Transverse colon (tissue), 4 donors: ENCODE measurements around the gene LONP1. TPM values are rescaled to one million over a fixed set of nuclear protein-coding genes. Genes with fewer than 3 reads are reported as not detected.

Source experiments
- DNase-seq: peaks from one replicate; pipeline ENCODE4 v3.0.0-alpha.2; 2019
- H3K27ac ChIP-seq, 4 donors: fragments of 200-600 bp; sonication (generic); 2 replicates each; pipeline ENCODE4 v1.5.1; 2016 to 2018; ENCODE audit warnings: inconsistent platforms in 4 of 4
- H3K27me3 ChIP-seq: fragments of 200-600 bp; sonication (generic); 2 replicates; pipeline ENCODE4 v1.5.1; 2017; ENCODE audit warnings: inconsistent platforms
- H3K36me3 ChIP-seq, 4 donors: fragments of 200-600 bp; sonication (generic); 2 replicates each; pipeline ENCODE4 v1.5.1; 2017 to 2019; ENCODE audit warnings: inconsistent platforms in 4 of 4
- H3K4me1 ChIP-seq, 4 donors: fragments of 200-600 bp; sonication (generic); 2 replicates each; pipeline ENCODE4 v1.5.1; 2017 to 2020; ENCODE audit warnings: inconsistent platforms in 4 of 4
- H3K4me3 ChIP-seq, 4 donors: fragments of 200-600 bp; sonication (generic); 1 replicate in 1 of 4; 2 replicates in 3 of 4; pipeline versions ENCODE4 v1.5.1 to v1.6.1; 2017 to 2019; ENCODE audit warnings: inconsistent platforms in 4 of 4
- H3K9me3 ChIP-seq, 2 donors: fragments of 200-600 bp; sonication (generic); 2 replicates each; pipeline ENCODE4 v1.5.1; 2017 to 2019; ENCODE audit warnings: inconsistent platforms in 2 of 2
- EP300 ChIP-seq: sonication (generic); formaldehyde crosslinking; IDR thresholded peaks from one replicate; pipeline ENCODE4 v1.6.1; 2017; ENCODE audit warnings: antibody characterized with exemption, low read depth
- POLR2A ChIP-seq: fragments of 450-650 bp; IDR thresholded peaks from one replicate; pipeline ENCODE4 v1.6.1; 2016; ENCODE audit warnings: antibody characterized with exemption, mild to moderate bottlenecking, moderate library complexity
- POLR2AphosphoS5 ChIP-seq, 3 donors: sonication (generic); formaldehyde crosslinking; IDR thresholded peaks; one replicate each; pipeline ENCODE4 v1.6.1; 2016; ENCODE audit warnings: antibody characterized with exemption in 3 of 3
- WGBS, 2 donors: methylation state at CpG; one replicate each; pipeline ENCODE4 v1.1.5; 2018; ENCODE audit warnings: low coverage in 1 of 2; 5-methylcytosine and 5-hydroxymethylcytosine counted together
- in situ Hi-C, 4 donors: fragments of 200-750 bp; cut with MboI; loops; one replicate each; pipeline versions ENCODE4 v1.15.0 to v1.15.1; 2017; ENCODE audit warnings: low sequenced_read_pairs in 3 of 4, low pct_ligation_motif_present in 1 of 4, low pct_unique_long_range_greater_than_20kb in 1 of 4
- intact Hi-C: fragments of 100-400 bp; cut with DNase I; formaldehyde crosslinking; loops from one replicate; pipeline ENCODE4 v1.15.1; 2023; ENCODE audit warnings: low total_unique reads
- total RNA-seq, 4 donors: library from RNA; depleted of rRNA; stranded (reverse); fragments of >200 nt; gene quantifications; one replicate each; pipeline ENCODE4 v1.1.0, GENCODE V29; 2016
- TF ChIP-seq, protein P1 (sequence below), 5 experiments: fragments of 200-600 bp in 3 of 5; fragments of 450-650 bp in 2 of 5; sonication (generic) in 3 of 5; IDR thresholded peaks; 1 replicate in 2 of 5; 2 replicates in 3 of 5; pipeline ENCODE4 v1.5.1; 2016 to 2017; ENCODE audit warnings: antibody characterized with exemption in 5 of 5, inconsistent platforms in 3 of 5, mild to moderate bottlenecking in 2 of 5, moderate library complexity in 1 of 5

Gene LONP1
- total RNA-seq, 4 donors from 2014 or later = 28.7 to 164 (median 39.8) TPM

GRCh38 chr19:5655412-5655811 is 64.5 kb downstream of the LONP1 start:
- Histone ChIP-seq H3K27ac (peak overlapping the region in 2 of 4 donors; percentile 8 to 18), H3K27me3 (no peaks in the 10 kb centered on the region), H3K4me3 (no peak overlapping the region), H3K9me3 (no peaks in the 10 kb centered on the region), H3K4me1 (no peaks in the 10 kb centered on the region), H3K36me3 (peaks cover 0 to 93% (median 42%) of the 10 kb centered on the region in 4 donors)
- DNase-seq = no peak
- in situ Hi-C loops (no loop called here), intact Hi-C loops (no loop called here)
- WGBS, 2 donors = 38 to 74% methylated on average over 1 to 5 of the region's 5 CpGs
- no peak for TF ChIP-seq EP300
- no peak for TF ChIP-seq POLR2A
- TF ChIP-seq, protein P1, sequence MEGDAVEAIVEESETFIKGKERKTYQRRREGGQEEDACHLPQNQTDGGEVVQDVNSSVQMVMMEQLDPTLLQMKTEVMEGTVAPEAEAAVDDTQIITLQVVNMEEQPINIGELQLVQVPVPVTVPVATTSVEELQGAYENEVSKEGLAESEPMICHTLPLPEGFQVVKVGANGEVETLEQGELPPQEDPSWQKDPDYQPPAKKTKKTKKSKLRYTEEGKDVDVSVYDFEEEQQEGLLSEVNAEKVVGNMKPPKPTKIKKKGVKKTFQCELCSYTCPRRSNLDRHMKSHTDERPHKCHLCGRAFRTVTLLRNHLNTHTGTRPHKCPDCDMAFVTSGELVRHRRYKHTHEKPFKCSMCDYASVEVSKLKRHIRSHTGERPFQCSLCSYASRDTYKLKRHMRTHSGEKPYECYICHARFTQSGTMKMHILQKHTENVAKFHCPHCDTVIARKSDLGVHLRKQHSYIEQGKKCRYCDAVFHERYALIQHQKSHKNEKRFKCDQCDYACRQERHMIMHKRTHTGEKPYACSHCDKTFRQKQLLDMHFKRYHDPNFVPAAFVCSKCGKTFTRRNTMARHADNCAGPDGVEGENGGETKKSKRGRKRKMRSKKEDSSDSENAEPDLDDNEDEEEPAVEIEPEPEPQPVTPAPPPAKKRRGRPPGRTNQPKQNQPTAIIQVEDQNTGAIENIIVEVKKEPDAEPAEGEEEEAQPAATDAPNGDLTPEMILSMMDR (IDR thresholded peaks at IDR 0.05) = no peak
- TF ChIP-seq POLR2AphosphoS5 (IDR thresholded peaks at IDR 0.05) = no peak

- in situ Hi-C loops (no loop called here), intact Hi-C loops (no loop called here)
- no peak for DNase-seq
- H3K36me3 ChIP-seq = peaks cover 0 to 97% (median 43%) of the 10 kb centered on the region in 4 donors
- H3K4me1 ChIP-seq = no peaks in the 10 kb centered on the region
- H3K4me3 ChIP-seq = no peak overlapping the region
- H3K27ac ChIP-seq = no peak overlapping the region
- no peaks in the 10 kb centered on the region for H3K27me3 ChIP-seq
- H3K9me3 ChIP-seq = no peaks in the 10 kb centered on the region
- TF ChIP-seq, protein P1 (IDR thresholded peaks at IDR 0.05) = no peak
- TF ChIP-seq POLR2AphosphoS5 (IDR thresholded peaks at IDR 0.05) (no peak), POLR2A (no peak), EP300 (no peak)
- 91% methylated on average over 5 of the region's 5 CpGs; no CpG with 5 or more reads in 1 of the 2 donors for WGBS, 2 donors
These were observed 65.0 kb downstream of the LONP1 start for GRCh38 chr19:5654931-5655330.

DNA sequence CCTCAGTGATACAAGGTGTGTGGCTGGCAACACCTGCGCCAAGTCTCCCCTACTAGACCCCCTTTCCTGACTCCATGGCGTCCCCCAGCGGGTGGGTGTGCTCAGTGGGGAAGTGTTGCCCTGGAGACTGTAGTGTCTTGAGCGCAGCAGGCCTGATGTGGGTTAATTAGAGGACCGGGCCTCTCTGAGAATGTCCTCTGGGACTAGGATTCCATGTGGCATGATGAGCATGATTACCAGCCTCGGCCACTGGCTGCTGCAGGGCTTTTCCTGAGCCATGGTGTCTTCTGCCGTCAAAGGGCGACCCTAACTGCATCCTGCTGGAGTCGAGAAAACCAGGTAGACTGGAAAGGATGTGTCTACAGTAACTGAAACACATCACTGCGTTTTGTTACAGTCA is 67.7 kb downstream of the LONP1 start:
- in situ Hi-C loops (no loop called here), intact Hi-C loops (no loop called here)
- Histone ChIP-seq H3K4me3 (no peak overlapping the region), H3K36me3 (peaks cover 0 to 87% (median 42%) of the 10 kb centered on the region in 4 donors), H3K27ac (no peak overlapping the region), H3K27me3 (no peaks in the 10 kb centered on the region), H3K4me1 (no peaks in the 10 kb centered on the region), H3K9me3 (no peaks in the 10 kb centered on the region)
- DNase-seq = no peak
- WGBS, 2 donors = 87 to 93% methylated on average over 3 to 10 of the region's 10 CpGs
- TF ChIP-seq, protein P1 (IDR thresholded peaks at IDR 0.05) = no peak
- no peak for TF ChIP-seq POLR2A
- no peak for TF ChIP-seq POLR2AphosphoS5 (IDR thresholded peaks at IDR 0.05)
- no peak for TF ChIP-seq EP300

DNA sequence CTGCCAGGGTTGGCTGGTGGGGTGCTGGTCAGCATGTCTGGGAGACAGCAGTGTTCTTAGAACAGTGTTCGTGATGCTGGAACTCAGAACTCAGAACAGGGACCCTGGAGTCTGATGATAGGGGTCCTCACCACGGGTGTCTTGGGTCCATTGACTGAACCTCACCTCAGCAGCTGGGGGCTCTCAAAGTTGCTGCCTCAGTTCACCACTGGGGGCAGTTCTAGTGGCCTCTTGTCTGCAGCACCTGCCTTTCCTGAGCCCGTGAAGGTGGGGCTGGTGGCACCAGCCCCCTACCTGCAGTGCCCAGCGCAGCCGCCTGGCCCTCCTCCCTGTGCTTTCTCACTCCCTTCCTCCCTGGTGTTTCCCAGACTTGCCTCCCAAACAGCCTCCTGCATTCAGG is 68.6 kb downstream of the LONP1 start:
- Histone ChIP-seq H3K4me3 (no peak overlapping the region), H3K4me1 (no peaks in the 10 kb centered on the region), H3K36me3 (peaks cover 0 to 86% (median 44%) of the 10 kb centered on the region in 4 donors), H3K27ac (no peak overlapping the region), H3K9me3 (no peaks in the 10 kb centered on the region), H3K27me3 (no peaks in the 10 kb centered on the region)
- 92% methylated on average over 5 of the region's 5 CpGs; no CpG with 5 or more reads in 1 of the 2 donors for WGBS, 2 donors
- in situ Hi-C loops (no loop called here), intact Hi-C loops (no loop called here)
- TF ChIP-seq EP300 (no peak), POLR2AphosphoS5 (IDR thresholded peaks at IDR 0.05) (no peak), POLR2A (no peak)
- TF ChIP-seq, protein P1 (IDR thresholded peaks at IDR 0.05) = no peak
- DNase-seq = no peak
